Activated T-helper 9 cell treated with anti-CD3 and anti-CD28 coated beads, Interleukin-2, amount 50 U/mL, for 16 hours (primary cell): ENCODE measurements around the gene EXT2.
A peak's percentile ranks its signal among the peaks of the same experiment; 100 is the strongest.

Source experiments
- DNase-seq: peaks from one replicate; pipeline ENCODE4 v3.0.0-alpha.2; 2020; ENCODE audit warnings: low read depth

The EXT2 gene

GRCh38 chr11:44095506-44096359, at the start of gene EXT2:
TSS of gene EXT2 (plus strand) at chr11:44095678. CDS start at chr11:44107713, 12,035 bp downstream.
- DNase-seq = peak; percentile 80

- DNase-seq = no peak
Observed at GRCh38 chr11:44046182-44046581, 49.3 kb upstream of the EXT2 start.

GRCh38 chr11:44047298-44047697, 48.2 kb upstream of the EXT2 start:
- DNase-seq = no peak

- DNase-seq = no peak
Observed at GRCh38 chr11:44047931-44048431, 47.5 kb upstream of the EXT2 start, which contains the start of gene ACCSL. TSS of gene ACCSL (plus strand) at chr11:44047981. CDS start at chr11:44048037, 56 bp downstream.

GRCh38 chr11:44049832-44050231, 45.6 kb upstream of the EXT2 start:
- DNase-seq = no peak

- DNase-seq = no peak
Observed at GRCh38 chr11:44051171-44051570, 44.3 kb upstream of the EXT2 start.

GRCh38 chr11:44057340-44057739, 38.1 kb upstream of the EXT2 start:
- DNase-seq = no peak

GRCh38 chr11:44058275-44058674, 37.2 kb upstream of the EXT2 start:
- no peak for DNase-seq

GRCh38 chr11:44065161-44065661, 30.3 kb upstream of the EXT2 start:
- DNase-seq = no peak

- peak; percentile 72 for DNase-seq
Observed at GRCh38 chr11:44065841-44066731, 29.4 kb upstream of the EXT2 start, which contains the start of gene ACCS. TSS of gene ACCS (plus strand) at chr11:44066270. CDS start at chr11:44067628, 1,358 bp downstream.

GRCh38 chr11:44066732-44067141, 28.7 kb upstream of the EXT2 start:
- DNase-seq = no peak

- no peak for DNase-seq
Observed at GRCh38 chr11:44067266-44067665, 28.2 kb upstream of the EXT2 start.

GRCh38 chr11:44068180-44068579, 27.3 kb upstream of the EXT2 start:
- DNase-seq = no peak

- no peak for DNase-seq
Observed at GRCh38 chr11:44071157-44071556, 24.3 kb upstream of the EXT2 start.

GRCh38 chr11:44072757-44073658, 22.5 kb upstream of the EXT2 start:
- no peak for DNase-seq

GRCh38 chr11:44078794-44079193, 16.7 kb upstream of the EXT2 start:
- DNase-seq = no peak

GRCh38 chr11:44079376-44079775, 16.1 kb upstream of the EXT2 start:
- no peak for DNase-seq

- DNase-seq = no peak
Observed at GRCh38 chr11:44080951-44081350, 14.5 kb upstream of the EXT2 start.

- no peak for DNase-seq
Observed at GRCh38 chr11:44082645-44083044, 12.8 kb upstream of the EXT2 start.

GRCh38 chr11:44083433-44083832, 12.0 kb upstream of the EXT2 start:
- no peak for DNase-seq

GRCh38 chr11:44083906-44084305, 11.6 kb upstream of the EXT2 start:
- no peak for DNase-seq
